Astrocyte (in vitro differentiated cells and primary cell): Measurements from ENCODE around the gene RUNX3. TPM values are rescaled to one million over a fixed set of nuclear protein-coding genes. Genes with fewer than 3 reads are reported as not detected.

ENCODE experiments used
- microRNA-seq: library from miRNA; unstranded; fragments of <30 nt; microRNA quantifications from one replicate; pipeline ENCODE4 v1.2.0, GENCODE V29; 2020
- total RNA-seq: library from RNA; stranded (reverse); gene quantifications from 2 replicates; pipeline ENCODE4 v1.2.1, GENCODE V29; 2021

Gene RUNX3
- total RNA-seq, 1 donor from 2014 or later = 2.5 TPM

Small RNA genes lying within 50 kb of the gene (microRNA-seq; reads per million reads assigned to microRNA genes)
- not detected for gene MIR6731

Other genes with a start within 250 kb of the RUNX3 start
- gene CLIC4, start 184.8 kb downstream of the RUNX3 start, total RNA-seq = 353 and 375 TPM in 2 replicates